GM18526 (cell line): ENCODE results near the gene PHLPP1.

Source experiments
- POLR2A ChIP-seq: IDR thresholded peaks from 3 replicates; pipeline ENCODE4 v1.6.1; 2011; ENCODE audit not compliant: insufficient read length; ENCODE audit errors: extremely low read depth

PHLPP1 gene

GRCh38 chr18:62807396-62807795 lies 92.1 kb downstream of the PHLPP1 start:
- no peak for TF ChIP-seq POLR2A

- no peak for TF ChIP-seq POLR2A
Observed at GRCh38 chr18:62808123-62808522, 92.8 kb downstream of the PHLPP1 start.

GRCh38 chr18:62809900-62810299 lies 94.6 kb downstream of the PHLPP1 start:
- no peak for TF ChIP-seq POLR2A

- no peak for TF ChIP-seq POLR2A
Observed at GRCh38 chr18:62810682-62811081, 95.3 kb downstream of the PHLPP1 start.

- no peak for TF ChIP-seq POLR2A
Observed at GRCh38 chr18:62811674-62812073, 96.3 kb downstream of the PHLPP1 start.

- no peak for TF ChIP-seq POLR2A
Observed at GRCh38 chr18:62812242-62812641, 96.9 kb downstream of the PHLPP1 start.

- no peak for TF ChIP-seq POLR2A
Observed at GRCh38 chr18:62812876-62813275, 97.5 kb downstream of the PHLPP1 start.

GRCh38 chr18:62814132-62814759 lies 98.9 kb downstream of the PHLPP1 start:
- no peak for TF ChIP-seq POLR2A

- TF ChIP-seq POLR2A, result no peak
Observed at GRCh38 chr18:62825382-62825781, 110.0 kb downstream of the PHLPP1 start.

GRCh38 chr18:62827397-62827796 lies 112.1 kb downstream of the PHLPP1 start:
- TF ChIP-seq POLR2A, result no peak

GRCh38 chr18:62828091-62828640 lies 112.8 kb downstream of the PHLPP1 start:
- no peak for TF ChIP-seq POLR2A

- TF ChIP-seq POLR2A, result no peak
Observed at GRCh38 chr18:62828852-62829251, 113.5 kb downstream of the PHLPP1 start.

- TF ChIP-seq POLR2A, result no peak
Observed at GRCh38 chr18:62829936-62830335, 114.6 kb downstream of the PHLPP1 start.

- TF ChIP-seq POLR2A, result no peak
Observed at GRCh38 chr18:62832282-62832681, 116.9 kb downstream of the PHLPP1 start.

GRCh38 chr18:62833494-62833893 lies 118.2 kb downstream of the PHLPP1 start:
- no peak for TF ChIP-seq POLR2A

- TF ChIP-seq POLR2A, result no peak
Observed at GRCh38 chr18:62834715-62835114, 119.4 kb downstream of the PHLPP1 start.

- TF ChIP-seq POLR2A, result no peak
Observed at GRCh38 chr18:62837011-62837410, 121.7 kb downstream of the PHLPP1 start.
